Dendritic cell treated with granulocyte-macrophage colony-stimulating factor and Interleukin-4, amounts not matched to agents 40 ng/mL and 50 ng/mL, for 4 days (primary cell): ENCODE measurements around the gene EXOC3L1.

ENCODE experiments used
- H3K27ac Mint-ChIP-seq: one replicate; pipeline ENCODE4 v1.8.0; 2022; ENCODE audit warnings: mild to moderate bottlenecking, mixed read lengths
- H3K27me3 Mint-ChIP-seq: one replicate; pipeline ENCODE4 v1.8.0; 2022; ENCODE audit warnings: mild to moderate bottlenecking, mixed read lengths
- H3K36me3 Mint-ChIP-seq: one replicate; pipeline ENCODE4 v1.8.0; 2022; ENCODE audit warnings: low read depth, mixed read lengths
- H3K4me1 Mint-ChIP-seq: one replicate; pipeline ENCODE4 v1.8.0; 2022; ENCODE audit warnings: low read depth, mixed read lengths
- H3K4me3 Mint-ChIP-seq: one replicate; pipeline ENCODE4 v1.8.0; 2022; ENCODE audit warnings: mild to moderate bottlenecking, moderate library complexity, mixed read lengths
- H3K9me3 Mint-ChIP-seq: one replicate; pipeline ENCODE4 v1.8.0; 2022; ENCODE audit warnings: mixed read lengths
- intact Hi-C: fragments of 100-400 bp; cut with micrococcal nuclease; formaldehyde crosslinking; loops from one replicate; pipeline ENCODE4 v1.15.0; 2022

Gene EXOC3L1

DNA sequence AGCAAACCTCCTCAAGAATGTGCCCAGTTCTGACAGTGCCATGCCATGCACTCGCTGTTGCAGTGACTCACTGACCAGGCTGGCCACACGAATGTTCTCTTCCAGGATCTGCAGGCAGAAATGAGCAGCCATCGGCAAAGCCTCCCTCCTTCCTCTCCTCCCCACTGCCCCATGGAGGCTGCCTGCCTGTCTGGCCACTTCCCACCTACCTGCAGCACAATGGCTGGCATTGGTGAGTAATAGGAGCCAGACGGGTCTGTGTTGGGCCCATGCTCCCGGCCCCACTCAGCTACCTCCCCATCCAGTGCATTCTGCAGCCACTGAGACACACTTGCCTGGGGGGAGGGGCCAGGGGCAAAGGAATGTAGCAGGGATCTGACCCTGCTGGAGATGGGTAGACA, 3.4 kb downstream of the EXOC3L1 start:
- H3K36me3 Mint-ChIP-seq: no peaks in the 10 kb centered on the region
- H3K27ac Mint-ChIP-seq: no peak overlapping the region
- intact Hi-C loops: loop anchor here (5.0 kb wide), 1 partner anchor 239 kb away; no protein-coding TSS in a partner anchor
- peaks cover 17% of the 10 kb centered on the region for H3K4me1 Mint-ChIP-seq
- H3K4me3 Mint-ChIP-seq: no peak overlapping the region
- peaks cover 24% of the 10 kb centered on the region for H3K27me3 Mint-ChIP-seq
- H3K9me3 Mint-ChIP-seq: no peaks in the 10 kb centered on the region

DNA sequence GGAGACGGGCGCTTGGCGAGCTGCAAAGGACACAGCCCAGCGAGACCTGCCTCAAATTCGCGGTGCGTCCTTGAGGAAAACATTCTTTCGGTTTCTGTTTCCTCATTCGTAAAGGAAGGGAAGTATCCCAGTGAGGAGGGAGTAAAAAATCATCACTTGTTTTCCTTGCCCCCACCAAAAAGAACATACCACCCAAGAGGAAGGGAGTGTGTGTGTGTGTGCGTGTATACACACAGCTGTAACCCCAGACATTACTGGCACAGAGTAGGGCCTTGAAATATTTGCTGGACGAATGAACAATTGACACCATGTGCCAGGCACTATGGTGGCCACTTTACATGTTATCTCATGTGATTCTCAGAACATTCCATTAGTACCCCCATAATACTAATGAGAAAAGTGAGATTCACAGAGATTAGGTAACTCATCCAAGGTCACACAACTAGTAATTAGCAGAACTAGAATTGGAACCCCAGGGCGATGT, 4.2 kb downstream of the EXOC3L1 start:
- Mint-ChIP-seq H3K27me3 (peaks cover 24% of the 10 kb centered on the region), H3K36me3 (no peaks in the 10 kb centered on the region), H3K27ac (peak overlapping the region; percentile 18), H3K4me1 (peaks cover 13% of the 10 kb centered on the region), H3K4me3 (no peak overlapping the region), H3K9me3 (no peaks in the 10 kb centered on the region)
- intact Hi-C loops: loop anchor here (1.0 to 5.0 kb wide), 3 partner anchors 41 to 238 kb away; partner anchors contain the start of gene TMEM208

DNA sequence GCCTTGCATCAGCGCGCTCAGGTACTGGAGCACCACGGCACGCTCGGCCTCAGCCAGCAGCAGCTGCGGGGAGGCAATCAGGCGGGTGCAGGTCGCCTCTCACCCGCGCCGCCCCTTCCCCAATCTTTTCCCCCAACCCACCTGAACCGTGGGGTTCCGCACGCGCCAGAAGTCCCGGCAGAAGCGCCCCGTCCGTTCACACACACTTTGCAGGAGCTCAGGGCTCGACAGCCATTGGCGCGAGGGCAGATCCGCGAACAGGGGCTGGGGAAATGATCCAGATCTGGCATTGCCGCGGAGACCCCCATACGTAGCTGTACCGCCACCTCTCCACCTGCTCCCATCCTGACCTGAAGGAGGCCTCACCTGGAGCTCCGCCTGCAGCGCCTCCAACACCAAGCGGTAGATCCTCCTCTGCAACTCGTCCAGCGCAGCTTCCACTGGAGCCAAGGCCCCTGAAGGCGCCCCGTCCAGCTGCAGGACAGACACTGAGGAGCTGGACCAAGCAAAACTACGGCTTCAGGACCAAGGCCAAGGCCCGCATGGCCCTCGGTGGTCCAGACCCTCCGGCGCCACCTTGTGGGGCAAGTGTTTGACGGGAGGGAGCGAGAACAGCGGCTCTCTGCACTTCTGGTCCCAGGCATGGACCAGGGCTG, 4.8 kb downstream of the EXOC3L1 start:
- H3K27me3 Mint-ChIP-seq: peaks cover 24% of the 10 kb centered on the region
- H3K4me1 Mint-ChIP-seq: peaks cover 13% of the 10 kb centered on the region
- H3K27ac Mint-ChIP-seq: peak overlapping the region; percentile 18
- H3K36me3 Mint-ChIP-seq: no peaks in the 10 kb centered on the region
- intact Hi-C loops: loop anchor here (1.0 to 5.0 kb wide), 3 partner anchors 42 to 238 kb away; partner anchors contain the start of gene TMEM208
- no peaks in the 10 kb centered on the region for H3K9me3 Mint-ChIP-seq
- H3K4me3 Mint-ChIP-seq: no peak overlapping the region

DNA sequence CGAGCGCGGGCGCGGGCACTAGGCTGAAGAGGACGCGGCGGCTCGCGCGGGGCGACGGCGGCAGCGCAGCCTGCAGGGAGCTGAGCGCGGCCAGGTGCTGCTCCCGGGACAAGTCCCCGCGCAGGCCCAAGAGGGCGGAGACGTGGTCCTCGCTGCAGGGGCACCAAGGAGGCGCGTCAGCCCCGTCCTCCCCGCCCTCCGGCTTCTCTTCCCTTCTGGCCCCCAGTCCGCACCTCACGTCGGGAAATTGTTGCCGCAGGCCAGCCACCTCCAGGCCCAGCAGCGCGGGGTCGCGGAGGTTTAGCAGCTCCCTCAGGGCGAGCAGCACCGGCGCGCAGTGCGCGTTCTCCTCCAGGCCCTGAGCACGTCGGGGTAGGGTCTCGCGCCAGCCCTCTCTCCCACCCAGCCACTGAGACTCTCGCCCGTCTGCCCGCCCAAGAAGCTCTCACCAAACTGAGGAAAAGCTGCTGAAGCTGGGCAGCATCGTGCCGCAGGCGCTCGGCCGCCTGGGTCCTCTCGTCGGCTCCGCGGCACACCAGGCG, 5.4 kb downstream of the EXOC3L1 start:
- H3K4me1 Mint-ChIP-seq: peaks cover 13% of the 10 kb centered on the region
- no peaks in the 10 kb centered on the region for H3K9me3 Mint-ChIP-seq
- H3K27me3 Mint-ChIP-seq: peaks cover 27% of the 10 kb centered on the region
- no peak overlapping the region for H3K27ac Mint-ChIP-seq
- H3K36me3 Mint-ChIP-seq: peaks cover 5% of the 10 kb centered on the region
- intact Hi-C loops: loop anchor here (2.0 kb wide), 1 partner anchor 42 kb away; the partner anchor contains the start of gene TMEM208
- no peak overlapping the region for H3K4me3 Mint-ChIP-seq

DNA sequence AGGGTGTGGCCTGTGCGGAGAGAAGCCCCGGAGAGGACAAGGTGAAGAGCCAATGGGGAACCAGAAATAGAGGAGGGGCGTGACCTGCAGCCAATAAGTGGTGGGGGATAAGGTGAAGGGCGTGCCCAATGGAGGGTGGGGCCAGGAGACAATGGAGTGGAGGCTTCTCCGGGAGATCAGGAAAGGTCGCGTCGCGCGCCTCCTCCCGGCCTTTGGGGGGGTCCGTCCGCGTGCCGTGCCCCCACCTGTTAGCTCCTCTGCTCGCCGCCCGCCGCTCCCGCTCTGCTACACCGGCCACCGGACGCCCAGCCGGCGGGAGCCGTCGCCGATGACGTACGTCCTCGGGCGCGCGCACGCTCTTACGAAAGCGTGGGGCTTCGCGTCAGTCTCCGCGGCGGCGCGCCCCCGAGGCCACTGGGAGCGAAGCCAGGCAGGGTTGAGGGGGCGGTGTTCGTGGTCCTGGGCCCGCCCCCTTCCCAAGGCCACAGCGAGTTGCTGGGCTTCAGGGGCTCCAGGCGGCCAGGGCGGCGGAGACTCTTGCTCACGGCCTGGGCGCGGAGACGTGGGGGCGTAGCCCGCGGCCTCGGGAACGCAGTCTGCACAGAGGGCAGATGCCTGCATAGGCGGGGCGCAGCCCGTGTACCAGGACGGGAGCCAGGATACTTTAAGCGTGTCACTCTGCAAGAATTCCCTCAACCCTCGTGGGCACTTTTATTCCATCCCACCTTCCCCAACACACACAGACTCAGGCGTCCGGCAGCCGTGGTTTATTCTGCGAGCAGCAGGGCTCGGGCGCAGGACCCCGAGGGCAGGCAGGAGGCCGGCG, 6.1 kb downstream of the EXOC3L1 start, which contains the start of gene MATCAP1:
TSS of gene MATCAP1 (minus strand) at position 337 of the 826 bp plus-strand sequence. CDS start 3,353 bp downstream, outside the sequence.
- Mint-ChIP-seq H3K36me3 (peaks cover 10% of the 10 kb centered on the region), H3K27me3 (peaks cover 32% of the 10 kb centered on the region), H3K9me3 (no peaks in the 10 kb centered on the region), H3K4me1 (peaks cover 17% of the 10 kb centered on the region), H3K4me3 (no peak within 1 kb of the TSS), H3K27ac (no peak within 1 kb of the TSS)
- intact Hi-C loops: loop anchor here (2.0 kb wide), 2 partner anchors 23 to 43 kb away; partner anchors contain the start of gene TMEM208

DNA sequence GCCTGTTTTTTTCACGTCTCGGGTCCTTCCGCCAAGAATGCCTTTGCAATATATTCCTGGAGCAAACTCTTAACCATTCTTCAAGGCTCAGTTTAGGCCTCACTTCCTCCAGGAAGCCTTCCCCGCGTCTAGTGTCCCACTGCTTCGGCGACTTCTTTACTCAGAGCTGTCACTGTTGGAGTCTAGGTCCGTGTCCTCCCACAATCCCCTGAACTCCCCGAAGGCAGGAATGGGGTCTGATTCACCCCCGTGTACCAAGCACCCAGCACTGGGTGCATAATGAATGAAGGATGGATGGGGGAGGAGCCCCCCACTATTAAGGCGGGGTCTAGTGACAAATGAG, 6.7 kb downstream of the EXOC3L1 start:
- Mint-ChIP-seq H3K4me1 (peaks cover 23% of the 10 kb centered on the region), H3K9me3 (no peaks in the 10 kb centered on the region)

DNA sequence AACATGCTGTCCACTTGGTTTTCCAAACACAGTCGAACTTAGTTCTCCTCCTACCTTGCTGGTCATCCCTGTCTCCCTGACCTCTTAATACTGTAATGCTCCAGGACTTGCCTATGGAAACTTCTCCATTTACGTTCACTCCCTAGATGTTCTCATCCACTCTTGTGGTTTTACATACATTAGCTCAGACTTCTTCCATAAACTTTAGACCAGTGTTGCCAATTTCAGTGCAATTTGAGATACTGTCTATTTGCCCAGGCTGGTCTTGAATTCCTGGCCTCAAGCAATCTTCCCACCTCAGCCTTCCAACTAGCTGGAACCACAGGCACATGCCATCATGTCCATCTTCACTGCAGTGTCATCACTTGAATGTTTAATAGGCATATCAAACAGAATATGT, 7.6 kb downstream of the EXOC3L1 start:
- H3K27ac Mint-ChIP-seq: no peak overlapping the region
- intact Hi-C loops: loop anchor here (2.0 kb wide), 1 partner anchor 21 kb away; no protein-coding TSS in a partner anchor

More for the DNA sequence above, 6.7 kb downstream of the EXOC3L1 start:
- H3K4me3 Mint-ChIP-seq: no peak overlapping the region
- intact Hi-C loops: loop anchor here (2.0 kb wide), 1 partner anchor 22 kb away; no protein-coding TSS in a partner anchor
- peaks cover 12% of the 10 kb centered on the region for H3K36me3 Mint-ChIP-seq
- H3K27me3 Mint-ChIP-seq: peaks cover 36% of the 10 kb centered on the region
- H3K27ac Mint-ChIP-seq: no peak overlapping the region

DNA sequence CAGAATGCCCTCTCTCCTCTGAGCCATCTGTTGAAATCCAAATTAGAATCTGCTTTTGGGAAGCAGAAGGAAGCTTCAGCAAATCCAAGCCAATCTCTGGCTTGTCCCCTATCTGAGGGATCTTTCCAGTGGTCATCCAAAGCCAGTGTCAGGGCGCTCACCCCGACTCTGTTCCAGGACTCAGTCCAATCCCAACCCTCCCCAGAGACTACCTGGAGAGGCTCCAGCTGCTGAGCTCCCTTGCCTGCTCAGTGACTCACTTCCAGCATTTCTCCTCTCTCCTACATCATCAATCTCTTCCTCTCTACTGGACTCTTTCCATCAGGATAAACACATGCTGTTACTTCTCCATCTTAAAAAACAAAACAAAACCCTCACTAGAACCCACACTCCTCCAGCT, 8.6 kb downstream of the EXOC3L1 start:
- no peak overlapping the region for H3K4me3 Mint-ChIP-seq
- H3K4me1 Mint-ChIP-seq: peaks cover 32% of the 10 kb centered on the region
- intact Hi-C loops: no loop called here
- peaks cover 46% of the 10 kb centered on the region for H3K27me3 Mint-ChIP-seq
- H3K9me3 Mint-ChIP-seq: no peaks in the 10 kb centered on the region
- no peak overlapping the region for H3K27ac Mint-ChIP-seq
- peaks cover 26% of the 10 kb centered on the region for H3K36me3 Mint-ChIP-seq

More for the DNA sequence above, 7.6 kb downstream of the EXOC3L1 start:
- no peak overlapping the region for H3K4me3 Mint-ChIP-seq
- no peaks in the 10 kb centered on the region for H3K9me3 Mint-ChIP-seq
- peaks cover 31% of the 10 kb centered on the region for H3K4me1 Mint-ChIP-seq
- peaks cover 45% of the 10 kb centered on the region for H3K27me3 Mint-ChIP-seq
- H3K36me3 Mint-ChIP-seq: peaks cover 17% of the 10 kb centered on the region

DNA sequence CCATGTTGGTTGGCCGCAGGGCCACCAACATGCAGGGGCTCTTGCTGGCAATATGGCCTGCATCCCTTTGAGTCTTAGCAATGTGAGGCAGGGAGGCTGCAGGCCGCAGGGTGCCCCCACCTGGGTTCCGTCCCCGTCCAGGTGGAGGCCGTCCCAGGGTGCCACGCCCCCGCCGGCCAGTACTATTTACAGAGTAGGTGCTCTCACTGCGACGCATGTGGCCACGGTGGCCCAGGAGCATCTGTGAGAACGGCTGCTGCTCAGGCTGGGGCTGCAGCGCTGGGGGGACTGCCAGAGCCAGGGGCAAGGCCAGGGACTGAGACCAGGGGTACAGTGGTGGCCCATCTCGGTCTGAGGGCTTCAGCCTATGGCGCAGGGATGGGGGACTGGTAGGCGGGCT, 9.8 kb downstream of the EXOC3L1 start:
- intact Hi-C loops: no loop called here
- H3K36me3 Mint-ChIP-seq: peaks cover 38% of the 10 kb centered on the region
- H3K27ac Mint-ChIP-seq: no peak overlapping the region
- peaks cover 26% of the 10 kb centered on the region for H3K4me1 Mint-ChIP-seq
- peaks cover 48% of the 10 kb centered on the region for H3K27me3 Mint-ChIP-seq
- no peak overlapping the region for H3K4me3 Mint-ChIP-seq
- no peaks in the 10 kb centered on the region for H3K9me3 Mint-ChIP-seq

DNA sequence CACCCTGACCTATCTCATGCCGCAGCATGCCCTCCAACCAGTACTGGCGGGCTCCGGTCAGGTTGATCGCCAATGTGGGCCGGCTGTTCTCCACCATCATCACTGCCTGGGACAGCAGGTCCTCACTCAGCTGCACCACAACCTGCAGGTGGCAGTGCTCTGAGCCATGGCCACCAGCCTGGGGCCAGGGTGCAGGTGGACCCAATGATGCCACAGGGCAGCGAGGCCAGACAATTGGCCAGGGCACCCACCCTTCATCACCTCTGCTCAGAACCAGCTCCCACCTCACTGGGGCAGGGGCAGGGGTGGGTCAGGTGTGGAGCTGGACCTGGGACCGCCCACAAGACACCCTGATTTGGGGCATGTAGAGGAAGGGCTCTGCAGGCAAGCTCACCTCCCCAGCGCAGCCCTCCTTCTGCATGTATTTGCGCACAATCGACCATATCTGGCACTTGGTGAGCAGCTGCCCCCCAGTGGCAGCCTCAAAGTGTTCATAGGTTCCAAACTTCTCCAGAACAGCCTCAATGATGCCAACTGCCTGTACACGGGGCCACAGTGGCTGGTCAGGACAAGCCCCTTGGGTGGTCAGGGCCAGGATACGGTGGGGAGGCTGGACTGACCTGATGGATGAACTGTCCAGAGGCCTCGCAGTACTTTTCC, 10.4 kb downstream of the EXOC3L1 start:
- Mint-ChIP-seq H3K27me3 (peaks cover 48% of the 10 kb centered on the region), H3K36me3 (peaks cover 41% of the 10 kb centered on the region), H3K27ac (no peak overlapping the region), H3K4me3 (no peak overlapping the region), H3K4me1 (peaks cover 23% of the 10 kb centered on the region), H3K9me3 (no peaks in the 10 kb centered on the region)
- intact Hi-C loops: no loop called here

DNA sequence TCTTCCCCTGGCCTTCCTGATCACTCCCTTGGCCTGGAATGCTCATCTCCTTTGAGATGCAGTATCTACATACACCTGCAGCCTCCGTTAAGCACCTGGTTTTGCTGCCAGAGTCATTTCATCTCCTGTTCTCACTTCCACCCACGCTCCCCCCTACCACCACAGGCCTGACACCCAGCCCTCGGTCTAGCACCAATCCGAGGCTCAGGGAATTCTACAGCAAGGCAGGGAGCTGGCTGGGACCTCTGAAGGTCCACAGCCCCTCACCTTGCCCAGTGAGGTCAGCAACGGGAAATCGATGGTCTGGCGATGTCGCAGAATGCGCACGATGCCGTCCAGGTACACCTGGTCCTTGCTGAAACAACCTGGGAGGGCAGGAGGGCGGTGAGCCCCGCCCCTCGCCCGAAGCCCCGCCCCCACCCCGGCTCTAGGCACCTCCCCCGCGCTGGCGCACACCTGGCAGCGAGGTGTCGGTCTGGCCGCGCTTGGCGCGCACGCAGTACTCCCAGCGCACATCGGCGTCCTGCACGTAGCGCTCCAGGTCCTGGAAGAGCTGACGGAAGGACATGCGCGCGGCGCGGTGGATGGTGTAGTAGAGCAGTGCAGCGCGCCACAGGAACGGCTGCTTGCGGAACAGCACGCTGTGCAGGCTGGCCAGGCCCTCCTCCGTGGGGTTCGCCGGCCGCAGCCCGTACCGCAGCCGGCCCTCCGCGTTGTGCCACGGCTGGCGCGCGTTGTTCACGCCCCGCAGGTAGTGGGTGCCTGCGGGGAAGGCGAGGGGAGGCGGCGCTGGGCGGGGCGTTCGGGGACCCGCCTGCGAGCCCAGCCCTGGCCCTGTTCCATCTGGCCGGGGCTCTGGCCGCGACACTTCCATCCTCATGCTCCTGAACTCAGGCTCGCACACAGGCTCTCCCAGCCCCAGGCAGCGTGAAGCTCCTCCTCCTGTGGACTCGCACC, 11.9 kb downstream of the EXOC3L1 start:
- Mint-ChIP-seq H3K4me1 (peaks cover 38% of the 10 kb centered on the region), H3K27ac (no peak overlapping the region), H3K27me3 (peaks cover 60% of the 10 kb centered on the region), H3K9me3 (no peaks in the 10 kb centered on the region), H3K36me3 (peaks cover 41% of the 10 kb centered on the region), H3K4me3 (peak overlapping the region; percentile 66)
- intact Hi-C loops: no loop called here

DNA sequence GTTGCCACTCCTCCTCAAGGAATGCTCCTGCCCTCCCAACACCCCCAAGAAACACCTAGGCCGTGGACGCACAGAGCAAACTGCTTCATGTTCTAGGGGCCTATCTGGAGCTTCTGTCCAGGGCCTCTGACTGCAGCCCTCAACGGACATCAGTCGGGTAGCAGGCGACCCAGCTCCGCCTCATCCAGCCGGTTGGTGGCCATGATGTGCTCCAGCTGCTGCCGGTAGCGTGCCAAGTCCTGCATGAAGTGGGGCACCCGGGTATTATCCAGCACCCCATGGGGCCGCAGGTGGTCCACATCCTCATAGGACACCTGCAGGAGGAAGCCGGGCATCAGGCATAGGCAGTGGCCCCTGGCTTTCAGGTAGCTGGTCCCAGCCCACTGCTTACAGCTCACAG, 13.3 kb downstream of the EXOC3L1 start:
- Mint-ChIP-seq H3K36me3 (peaks cover 46% of the 10 kb centered on the region), H3K27me3 (peaks cover 72% of the 10 kb centered on the region), H3K4me1 (peaks cover 50% of the 10 kb centered on the region), H3K4me3 (no peak overlapping the region), H3K9me3 (no peaks in the 10 kb centered on the region), H3K27ac (no peak overlapping the region)
- intact Hi-C loops: no loop called here
